ENCODE data around the gene CCSER1. TPM values are rescaled to one million over a fixed set of nuclear protein-coding genes. Genes with fewer than 3 reads are reported as not detected.
"Not testable (repeated sequence)": the region's sequence is repeated elsewhere in the genome, so short reads cannot be mapped to it uniquely, and the experiment has no call there.

Gene CCSER1
- total RNA-seq, 4 donors from 2014 or later, result 27.5 to 66.5 (median 54.3) TPM

- DNase-seq, result no peak
- no peaks in the 10 kb centered on the region for H3K9me3 ChIP-seq
- H3K27me3 ChIP-seq, result no peaks in the 10 kb centered on the region
- H3K36me3 ChIP-seq, result no peaks in the 10 kb centered on the region
- no peak overlapping the region for H3K4me3 ChIP-seq
- no peak overlapping the region for H3K27ac ChIP-seq
- H3K4me1 ChIP-seq, result no peaks in the 10 kb centered on the region
- TF ChIP-seq, protein P1, sequence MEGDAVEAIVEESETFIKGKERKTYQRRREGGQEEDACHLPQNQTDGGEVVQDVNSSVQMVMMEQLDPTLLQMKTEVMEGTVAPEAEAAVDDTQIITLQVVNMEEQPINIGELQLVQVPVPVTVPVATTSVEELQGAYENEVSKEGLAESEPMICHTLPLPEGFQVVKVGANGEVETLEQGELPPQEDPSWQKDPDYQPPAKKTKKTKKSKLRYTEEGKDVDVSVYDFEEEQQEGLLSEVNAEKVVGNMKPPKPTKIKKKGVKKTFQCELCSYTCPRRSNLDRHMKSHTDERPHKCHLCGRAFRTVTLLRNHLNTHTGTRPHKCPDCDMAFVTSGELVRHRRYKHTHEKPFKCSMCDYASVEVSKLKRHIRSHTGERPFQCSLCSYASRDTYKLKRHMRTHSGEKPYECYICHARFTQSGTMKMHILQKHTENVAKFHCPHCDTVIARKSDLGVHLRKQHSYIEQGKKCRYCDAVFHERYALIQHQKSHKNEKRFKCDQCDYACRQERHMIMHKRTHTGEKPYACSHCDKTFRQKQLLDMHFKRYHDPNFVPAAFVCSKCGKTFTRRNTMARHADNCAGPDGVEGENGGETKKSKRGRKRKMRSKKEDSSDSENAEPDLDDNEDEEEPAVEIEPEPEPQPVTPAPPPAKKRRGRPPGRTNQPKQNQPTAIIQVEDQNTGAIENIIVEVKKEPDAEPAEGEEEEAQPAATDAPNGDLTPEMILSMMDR (IDR thresholded peaks at IDR 0.05), result no peak
- no peak for TF ChIP-seq POLR2A (IDR thresholded peaks at IDR 0.05)
These were observed 1495.9 kb downstream of the CCSER1 start for GRCh38 chr4:91622925-91623602.

- not testable (repeated sequence) for H3K4me1 ChIP-seq, H3K36me3 ChIP-seq
These were observed 1496.4 kb downstream of the CCSER1 start for GRCh38 chr4:91623603-91623967.

DNA sequence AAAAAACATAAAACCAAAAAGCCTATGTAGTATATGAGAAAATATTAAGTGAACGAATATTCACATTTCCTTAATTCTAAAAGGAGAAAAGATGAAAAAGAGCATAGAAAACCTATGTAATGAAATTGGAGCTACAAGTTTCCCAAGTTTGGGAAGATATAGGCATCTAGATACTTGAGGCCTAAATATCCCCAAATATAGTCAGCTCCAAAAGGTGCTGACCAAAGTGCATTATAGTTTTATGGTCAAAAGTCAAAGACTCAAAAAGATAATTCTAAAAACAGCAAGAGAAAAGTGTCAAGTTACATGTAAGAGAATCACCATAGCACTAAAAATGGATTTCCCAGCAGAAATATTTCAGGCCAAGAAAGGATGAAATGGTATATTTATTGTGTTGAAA lies 1502.9 kb downstream of the CCSER1 start:
- Histone ChIP-seq H3K27ac (no peak overlapping the region), H3K4me3 (no peak overlapping the region), H3K36me3 (no peaks in the 10 kb centered on the region), H3K27me3 (no peaks in the 10 kb centered on the region), H3K4me1 (no peaks in the 10 kb centered on the region), H3K9me3 (no peaks in the 10 kb centered on the region)
- no peak for DNase-seq
- no peak for TF ChIP-seq POLR2A (IDR thresholded peaks at IDR 0.05)
- TF ChIP-seq, protein P1 (IDR thresholded peaks at IDR 0.05), result no peak

More at GRCh38 chr4:91623603-91623967, 1496.4 kb downstream of the CCSER1 start:
- H3K4me3 ChIP-seq, DNase-seq, H3K9me3 ChIP-seq, H3K27ac ChIP-seq, H3K27me3 ChIP-seq: not testable (repeated sequence)

DNA sequence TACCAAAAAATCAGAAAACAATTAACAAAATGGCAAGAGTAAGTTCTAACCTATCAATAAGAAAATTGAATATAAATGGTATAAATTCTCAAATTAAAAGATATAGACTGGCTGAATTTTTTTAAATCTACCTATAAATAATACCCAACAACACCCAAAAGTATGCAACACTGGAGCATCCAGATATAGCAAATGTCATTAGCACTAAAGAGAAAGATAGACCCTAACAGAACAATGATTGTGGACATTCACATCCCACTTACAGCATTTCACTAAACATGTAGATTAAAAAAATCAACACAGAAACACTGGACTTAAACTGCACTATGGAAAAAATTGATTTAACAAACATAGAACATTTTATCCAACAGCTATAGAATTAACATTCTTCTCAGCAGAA lies 1503.6 kb downstream of the CCSER1 start:
- TF ChIP-seq, protein P1 (IDR thresholded peaks at IDR 0.05), result no peak
- TF ChIP-seq POLR2A (IDR thresholded peaks at IDR 0.05), result no peak
- H3K36me3 ChIP-seq, result no peaks in the 10 kb centered on the region
- H3K27me3 ChIP-seq, result no peaks in the 10 kb centered on the region
- H3K4me3 ChIP-seq, result no peak overlapping the region
- no peaks in the 10 kb centered on the region for H3K9me3 ChIP-seq
- no peak for DNase-seq
- H3K27ac ChIP-seq, result no peak overlapping the region
- H3K4me1 ChIP-seq, result no peaks in the 10 kb centered on the region

DNA sequence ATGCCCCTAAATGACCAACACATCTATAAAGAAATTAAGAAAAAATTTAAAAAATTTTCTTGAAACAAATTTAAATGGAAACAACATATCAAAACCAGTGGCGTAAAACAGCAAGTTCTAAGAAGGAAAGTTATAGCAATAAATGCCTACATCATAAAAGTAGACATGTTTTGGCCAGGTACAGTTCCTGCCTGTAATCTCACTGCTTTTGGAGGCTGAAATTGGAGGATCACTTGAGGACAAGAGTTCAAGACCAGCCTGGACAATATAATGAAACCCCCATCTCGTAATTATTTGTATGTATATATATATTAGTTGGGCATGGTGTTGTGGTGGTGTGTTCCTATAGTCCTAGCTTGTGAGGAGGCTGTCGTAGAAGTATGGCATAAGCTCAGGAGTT lies 1504.1 kb downstream of the CCSER1 start:
- H3K27me3 ChIP-seq, result no peaks in the 10 kb centered on the region
- DNase-seq, result no peak
- no peaks in the 10 kb centered on the region for H3K36me3 ChIP-seq
- no peak overlapping the region for H3K4me3 ChIP-seq
- TF ChIP-seq, protein P1 (IDR thresholded peaks at IDR 0.05), result no peak
- H3K27ac ChIP-seq, result no peak overlapping the region
- no peaks in the 10 kb centered on the region for H3K4me1 ChIP-seq
- H3K9me3 ChIP-seq, result no peaks in the 10 kb centered on the region

GRCh38 chr4:91636083-91636482 lies 1508.9 kb downstream of the CCSER1 start:
- no peaks in the 10 kb centered on the region for H3K27me3 ChIP-seq
- H3K9me3 ChIP-seq, result no peaks in the 10 kb centered on the region
- H3K27ac ChIP-seq, result no peak overlapping the region
- DNase-seq, result no peak
- H3K4me3 ChIP-seq, result no peak overlapping the region
- H3K36me3 ChIP-seq, result no peaks in the 10 kb centered on the region
- H3K4me1 ChIP-seq, result no peaks in the 10 kb centered on the region
- TF ChIP-seq, protein P1 (IDR thresholded peaks at IDR 0.05), result no peak
- no peak for TF ChIP-seq POLR2A (IDR thresholded peaks at IDR 0.05)

Small RNA genes within 50 kb of the gene (small RNA-seq; reads per million reads assigned to genes)
- 0 reads per million in 2 donors for gene AC093729.1
- gene TMSB4XP8, result 0 to 0.19 reads per million in 2 donors

Other genes with a start within 250 kb of the CCSER1 start
- 10 to 100 TPM; 13.5 to 30.2 (median 22.2) TPM for gene MMRN1, start 232.5 kb upstream of the CCSER1 start, total RNA-seq